ENCODE data around the gene GRM5.

GRM5 gene

GRCh38 chr11:88683024-88683423 lies 382.8 kb downstream of the GRM5 start:
- no peak for DNase-seq (ENCODE audit: low spot score)
- TF ChIP-seq CTCF (IDR thresholded peaks at IDR 0.05; ENCODE audit: extremely low read depth, missing control alignments): no peak

GRCh38 chr11:88680806-88681205 lies 385.0 kb downstream of the GRM5 start:
- TF ChIP-seq CTCF (IDR thresholded peaks at IDR 0.05; ENCODE audit: extremely low read depth, missing control alignments): no peak
- no peak for DNase-seq (ENCODE audit: low spot score)

GRCh38 chr11:88666364-88666763 lies 399.4 kb downstream of the GRM5 start:
- DNase-seq (ENCODE audit: low spot score): no peak
- no peak for TF ChIP-seq CTCF (IDR thresholded peaks at IDR 0.05; ENCODE audit: extremely low read depth, missing control alignments)

GRCh38 chr11:88657076-88657738 lies 408.6 kb downstream of the GRM5 start:
- no peak for DNase-seq (ENCODE audit: low spot score)
- no peak for TF ChIP-seq CTCF (IDR thresholded peaks at IDR 0.05; ENCODE audit: extremely low read depth, missing control alignments)

- no peak for TF ChIP-seq CTCF (IDR thresholded peaks at IDR 0.05; ENCODE audit: extremely low read depth, missing control alignments)
- no peak for DNase-seq (ENCODE audit: low spot score)
These were observed 409.5 kb downstream of the GRM5 start for GRCh38 chr11:88656283-88656682.

- TF ChIP-seq CTCF (IDR thresholded peaks at IDR 0.05; ENCODE audit: extremely low read depth, missing control alignments): no peak
- no peak for DNase-seq (ENCODE audit: low spot score)
These were observed 410.1 kb downstream of the GRM5 start for GRCh38 chr11:88655656-88656055.

- no peak for TF ChIP-seq CTCF (IDR thresholded peaks at IDR 0.05; ENCODE audit: extremely low read depth, missing control alignments)
- DNase-seq (ENCODE audit: low spot score): no peak
These were observed 410.6 kb downstream of the GRM5 start for GRCh38 chr11:88655196-88655595.

Measured in GM20000 (cell line).